ENCODE results near the gene SAMD13.

The SAMD13 gene

GRCh38 chr1:84347932-84348555 is 46.5 kb downstream of the SAMD13 start:
- DNase-seq, result no peak

- no peak for DNase-seq
Measured at GRCh38 chr1:84348759-84349158, 47.3 kb downstream of the SAMD13 start.

GRCh38 chr1:84350104-84350503 is 48.6 kb downstream of the SAMD13 start:
- no peak for DNase-seq

- DNase-seq, result no peak
Measured at GRCh38 chr1:84350550-84350949, 49.0 kb downstream of the SAMD13 start.

GRCh38 chr1:84352298-84353106 is 51.0 kb downstream of the SAMD13 start:
- DNase-seq, result no peak

- no peak for DNase-seq
Measured at GRCh38 chr1:84353695-84354094, 52.2 kb downstream of the SAMD13 start.

- DNase-seq, result no peak
Measured at GRCh38 chr1:84355556-84355955, 54.0 kb downstream of the SAMD13 start.

GRCh38 chr1:84356881-84357280 is 55.4 kb downstream of the SAMD13 start:
- DNase-seq, result no peak

- no peak for DNase-seq
Measured at GRCh38 chr1:84358695-84359094, 57.2 kb downstream of the SAMD13 start.

- DNase-seq, result no peak
Measured at GRCh38 chr1:84360316-84360715, 58.8 kb downstream of the SAMD13 start.

- DNase-seq, result no peak
Measured at GRCh38 chr1:84361796-84362195, 60.3 kb downstream of the SAMD13 start.

GRCh38 chr1:84363019-84363418 is 61.5 kb downstream of the SAMD13 start:
- no peak for DNase-seq

GRCh38 chr1:84363622-84364021 is 62.1 kb downstream of the SAMD13 start:
- DNase-seq, result no peak

GRCh38 chr1:84365225-84366221 is 64.0 kb downstream of the SAMD13 start:
- peak in 1 of 2 experiments; percentile 18 for DNase-seq

- no peak for DNase-seq
Measured at GRCh38 chr1:84366786-84367185, 65.3 kb downstream of the SAMD13 start.

- no peak for DNase-seq
Measured at GRCh38 chr1:84367219-84367618, 65.7 kb downstream of the SAMD13 start.

GRCh38 chr1:84368441-84368840 is 66.9 kb downstream of the SAMD13 start:
- DNase-seq, result no peak

GRCh38 chr1:84370266-84370665 is 68.8 kb downstream of the SAMD13 start:
- no peak for DNase-seq

GRCh38 chr1:84370831-84371394 is 69.4 kb downstream of the SAMD13 start:
- no peak for DNase-seq

- DNase-seq, result no peak
Measured at GRCh38 chr1:84373436-84374141, 72.1 kb downstream of the SAMD13 start.

- DNase-seq, result no peak
Measured at GRCh38 chr1:84374991-84375696, 73.6 kb downstream of the SAMD13 start.
